HepG2 (cell line): ENCODE data around the gene C18orf63. TPM values are rescaled to one million over a fixed set of nuclear protein-coding genes. Genes with fewer than 3 reads are reported as not detected.

Experiments
- FOXA1 ChIP-seq, 2 experiments: fragments of 450-650 bp in 1 of 2; sonication (generic) in 1 of 2; formaldehyde crosslinking in 1 of 2; IDR thresholded peaks; 2 replicates each; pipeline versions ENCODE4 v1.4.0 to v1.6.1; 2016 to 2020; ENCODE audit warnings: missing genetic modification reagents in 1 of 2
- HMGA1 ChIP-seq: sonication (generic); formaldehyde crosslinking; conservative IDR thresholded peaks from 2 replicates; pipeline ENCODE4 v1.4.0; 2020; ENCODE audit warnings: missing genetic modification reagents
- IRF2 ChIP-seq: IDR thresholded peaks from 2 replicates; pipeline ENCODE4 v1.6.1; 2018; ENCODE audit warnings: missing genetic modification reagents, missing compliant biosample characterization
- KLF15 ChIP-seq: sonication (generic); formaldehyde crosslinking; IDR thresholded peaks from 2 replicates; pipeline ENCODE4 v1.8.1; 2023; ENCODE audit warnings: borderline replicate concordance, mild to moderate bottlenecking, inconsistent platforms, missing genetic modification reagents, mixed read lengths
- KLF16 ChIP-seq, 2 experiments: sonication (generic) in 1 of 2; formaldehyde crosslinking in 1 of 2; IDR thresholded peaks; 2 replicates each; pipeline versions ENCODE4 v1.6.1 to v1.8.0; 2016 to 2023; ENCODE audit warnings: missing genetic modification reagents in 2 of 2, missing compliant biosample characterization in 1 of 2
- PHF5A ChIP-seq: IDR thresholded peaks from one replicate; pipeline ENCODE4 v1.6.1; 2018; ENCODE audit warnings: low read depth, missing genetic modification reagents; ENCODE audit not compliant: unreplicated experiment
- RFX3 ChIP-seq: IDR thresholded peaks from 2 replicates; pipeline ENCODE4 v1.6.1; 2016; ENCODE audit warnings: missing biosample characterization, missing genetic modification reagents
- SETDB1 ChIP-seq: sonication (generic); formaldehyde crosslinking; IDR thresholded peaks from 2 replicates; pipeline ENCODE4 v1.5.1; 2020; ENCODE audit warnings: missing genetic modification reagents, mild to moderate bottlenecking, borderline replicate concordance
- THAP11 ChIP-seq: IDR thresholded peaks from 2 replicates; pipeline ENCODE4 v1.6.1; 2016; ENCODE audit warnings: missing biosample characterization, missing genetic modification reagents
- TMF1 ChIP-seq: sonication (generic); formaldehyde crosslinking; IDR thresholded peaks from 2 replicates; pipeline ENCODE4 v1.8.1; 2022; ENCODE audit warnings: low read depth, missing genetic modification reagents
- ZMYM4 ChIP-seq: sonication (generic); formaldehyde crosslinking; IDR thresholded peaks from 2 replicates; pipeline ENCODE4 v1.8.1; 2023; ENCODE audit warnings: mild to moderate bottlenecking, missing genetic modification reagents
- ZNF446 ChIP-seq: sonication (generic); formaldehyde crosslinking; IDR thresholded peaks from 2 replicates; pipeline ENCODE4 v1.5.0; 2020; ENCODE audit warnings: mild to moderate bottlenecking, missing genetic modification reagents
- ZNF629 ChIP-seq: sonication (generic); formaldehyde crosslinking; conservative IDR thresholded peaks from 2 replicates; pipeline ENCODE4 v1.5.0; 2020; ENCODE audit warnings: missing genetic modification reagents
- ZNF746 ChIP-seq: sonication (generic); formaldehyde crosslinking; IDR thresholded peaks from 2 replicates; pipeline ENCODE4 v1.8.0; 2022; ENCODE audit warnings: mild to moderate bottlenecking, missing genetic modification reagents
- polyA plus RNA-seq, 8 experiments: library from polyadenylated mRNA; depleted of rRNA in 3 of 8; stranded (reverse) in 7 of 8; unstranded in 1 of 8; fragments of >200 nt; fragmentation: Illumina TruSeq in 4 of 8; extraction: Trizol in 4 of 8; gene quantifications; 2 replicates each; pipeline versions ENCODE4 v1.2.1 to v1.2.3, GENCODE V29; 2011 to 2016; ENCODE audit warnings: low read depth in 4 of 8, missing spikeins in 1 of 8, mixed read lengths in 1 of 8; ENCODE audit not compliant: insufficient read depth in 1 of 8
- total RNA-seq, 5 experiments: library from RNA; depleted of rRNA; stranded (reverse); fragments of >200 nt; fragmentation: Illumina TruSeq; extraction: Trizol; gene quantifications; 2 replicates each; pipeline ENCODE4 v1.2.3, GENCODE V29; 2016; ENCODE audit warnings: low read depth in 1 of 5
- TF ChIP-seq, protein P1 (sequence below), 2 experiments: sonication (generic) in 1 of 2; formaldehyde crosslinking in 1 of 2; IDR thresholded peaks; 2 replicates each; pipeline versions ENCODE4 v1.4.0 to v1.6.1; 2018 to 2020; ENCODE audit warnings: missing genetic modification reagents in 2 of 2, borderline replicate concordance in 1 of 2, low read depth in 1 of 2, mild to moderate bottlenecking in 1 of 2, missing biosample characterization in 1 of 2
- TF ChIP-seq, protein P2 (sequence below): sonication (generic); formaldehyde crosslinking; IDR thresholded peaks from 2 replicates; pipeline ENCODE4 v1.9.0; 2022; ENCODE audit warnings: low read depth, missing genetic modification reagents
- TF ChIP-seq, protein P3 (sequence below): sonication (generic); formaldehyde crosslinking; IDR thresholded peaks from 2 replicates; pipeline ENCODE4 v1.5.0; 2020; ENCODE audit warnings: missing genetic modification reagents
- TF ChIP-seq, protein P4 (sequence below): IDR thresholded peaks from 2 replicates; pipeline ENCODE4 v1.6.1; 2016; ENCODE audit warnings: missing compliant biosample characterization, missing genetic modification reagents, borderline replicate concordance

The C18orf63 gene
- total and polyA plus RNA-seq, 2 of the 13 experiments (the other 11 are each of a cell fraction or from before 2014, with no cell fraction given): 0.01 TPM; not detected in 1

DNA sequence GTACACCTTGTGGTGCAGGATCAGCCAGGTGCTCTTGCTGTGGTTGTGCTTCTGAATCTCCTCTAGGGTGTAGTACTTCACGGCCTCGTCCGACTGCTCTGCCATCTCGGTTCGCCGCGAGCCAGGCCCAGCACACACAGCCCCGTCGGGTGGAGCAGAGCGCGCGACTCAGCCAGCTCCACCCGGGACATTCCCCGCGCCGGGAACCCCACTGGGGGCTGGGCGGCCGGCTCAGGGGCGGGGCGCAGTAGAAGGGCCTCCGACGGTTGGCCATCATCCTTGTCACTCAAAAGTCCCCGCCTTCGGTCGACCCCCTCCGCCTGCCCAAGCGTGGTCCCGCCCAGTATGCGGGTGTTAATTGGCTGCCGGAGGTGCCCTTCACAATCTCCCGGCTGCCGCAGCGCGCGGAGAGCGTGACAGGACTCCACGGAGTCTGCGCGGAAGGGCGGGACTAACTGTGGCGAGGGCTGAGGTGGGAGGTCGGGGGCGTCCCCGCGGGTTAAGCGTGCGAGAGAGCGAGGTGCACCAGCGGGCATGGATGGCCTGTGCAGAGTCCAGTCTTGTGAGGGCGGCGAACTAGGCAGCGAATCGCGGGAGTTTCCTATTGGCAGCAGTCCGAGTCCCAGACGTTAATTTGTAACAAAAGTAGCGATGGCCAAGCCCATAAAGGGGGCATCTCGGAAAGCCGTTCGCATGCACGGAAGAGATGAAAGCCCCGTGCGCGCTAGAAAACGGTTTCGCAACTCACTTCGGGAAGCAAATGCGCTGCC, 23.7 kb upstream of the C18orf63 start, which contains the start of gene CYB5A (continued):
- TF ChIP-seq, protein P1, sequence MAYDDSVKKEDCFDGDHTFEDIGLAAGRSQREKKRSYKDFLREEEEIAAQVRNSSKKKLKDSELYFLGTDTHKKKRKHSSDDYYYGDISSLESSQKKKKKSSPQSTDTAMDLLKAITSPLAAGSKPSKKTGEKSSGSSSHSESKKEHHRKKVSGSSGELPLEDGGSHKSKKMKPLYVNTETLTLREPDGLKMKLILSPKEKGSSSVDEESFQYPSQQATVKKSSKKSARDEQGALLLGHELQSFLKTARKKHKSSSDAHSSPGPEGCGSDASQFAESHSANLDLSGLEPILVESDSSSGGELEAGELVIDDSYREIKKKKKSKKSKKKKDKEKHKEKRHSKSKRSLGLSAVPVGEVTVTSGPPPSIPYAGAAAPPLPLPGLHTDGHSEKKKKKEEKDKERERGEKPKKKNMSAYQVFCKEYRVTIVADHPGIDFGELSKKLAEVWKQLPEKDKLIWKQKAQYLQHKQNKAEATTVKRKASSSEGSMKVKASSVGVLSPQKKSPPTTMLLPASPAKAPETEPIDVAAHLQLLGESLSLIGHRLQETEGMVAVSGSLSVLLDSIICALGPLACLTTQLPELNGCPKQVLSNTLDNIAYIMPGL (CRISPR knock-in tag; IDR thresholded peaks at IDR 0.05; ENCODE audit: borderline replicate concordance in 1 of 2, low read depth in 1 of 2): no peak; a peak in 1 of 4 replicates
- TF ChIP-seq, protein P2, sequence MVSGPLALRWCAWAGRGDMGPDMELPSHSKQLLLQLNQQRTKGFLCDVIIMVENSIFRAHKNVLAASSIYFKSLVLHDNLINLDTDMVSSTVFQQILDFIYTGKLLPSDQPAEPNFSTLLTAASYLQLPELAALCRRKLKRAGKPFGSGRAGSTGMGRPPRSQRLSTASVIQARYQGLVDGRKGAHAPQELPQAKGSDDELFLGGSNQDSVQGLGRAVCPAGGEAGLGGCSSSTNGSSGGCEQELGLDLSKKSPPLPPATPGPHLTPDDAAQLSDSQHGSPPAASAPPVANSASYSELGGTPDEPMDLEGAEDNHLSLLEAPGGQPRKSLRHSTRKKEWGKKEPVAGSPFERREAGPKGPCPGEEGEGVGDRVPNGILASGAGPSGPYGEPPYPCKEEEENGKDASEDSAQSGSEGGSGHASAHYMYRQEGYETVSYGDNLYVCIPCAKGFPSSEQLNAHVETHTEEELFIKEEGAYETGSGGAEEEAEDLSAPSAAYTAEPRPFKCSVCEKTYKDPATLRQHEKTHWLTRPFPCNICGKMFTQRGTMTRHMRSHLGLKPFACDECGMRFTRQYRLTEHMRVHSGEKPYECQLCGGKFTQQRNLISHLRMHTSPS (CRISPR knock-in tag): peak; percentile 76
- no peak; the same call in 1 of the 2 replicates for TF ChIP-seq ZNF629
- TF ChIP-seq ZNF746: peak; percentile 90
- TF ChIP-seq KLF15: 0 out of 2 replicates have a peak, but pooled peaks have one; percentile 19
- no peak for TF ChIP-seq RFX3
- TF ChIP-seq KLF16 (CRISPR knock-in tag; IDR thresholded peaks at IDR 0.05): peak in 1 of 2 experiments; percentile 38; a peak in 1 of 4 replicates
- TF ChIP-seq SETDB1 (CRISPR knock-in tag): no peak
- TF ChIP-seq, protein P3, sequence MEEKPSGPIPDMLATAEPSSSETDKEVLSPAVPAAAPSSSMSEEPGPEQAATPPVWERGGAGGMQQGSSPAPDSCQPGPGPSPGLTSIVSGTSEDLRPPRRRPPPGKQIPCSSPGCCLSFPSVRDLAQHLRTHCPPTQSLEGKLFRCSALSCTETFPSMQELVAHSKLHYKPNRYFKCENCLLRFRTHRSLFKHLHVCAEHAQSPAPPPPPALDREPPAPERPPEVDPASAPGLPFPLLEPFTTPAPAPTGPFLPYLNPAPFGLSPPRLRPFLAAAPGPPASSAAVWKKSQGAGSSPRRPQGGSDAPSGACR (CRISPR knock-in tag): peak; percentile 89; the same call in 1 of the 2 replicates
- peak; percentile 85 for TF ChIP-seq ZNF446
- TF ChIP-seq IRF2 (CRISPR knock-in tag): no peak; the same call in 1 of the 2 replicates
- no peak for TF ChIP-seq HMGA1 (CRISPR knock-in tag)
- TF ChIP-seq FOXA1 (IDR thresholded peaks at IDR 0.05): no peak
- TF ChIP-seq FOXA1 (CRISPR knock-in tag; IDR thresholded peaks at IDR 0.05): no peak; the same call in 1 of the 2 replicates
- TF ChIP-seq ZMYM4 (CRISPR knock-in tag): peak; percentile 98
- TF ChIP-seq THAP11 (CRISPR knock-in tag): peak; percentile 83
- TF ChIP-seq, protein P4, sequence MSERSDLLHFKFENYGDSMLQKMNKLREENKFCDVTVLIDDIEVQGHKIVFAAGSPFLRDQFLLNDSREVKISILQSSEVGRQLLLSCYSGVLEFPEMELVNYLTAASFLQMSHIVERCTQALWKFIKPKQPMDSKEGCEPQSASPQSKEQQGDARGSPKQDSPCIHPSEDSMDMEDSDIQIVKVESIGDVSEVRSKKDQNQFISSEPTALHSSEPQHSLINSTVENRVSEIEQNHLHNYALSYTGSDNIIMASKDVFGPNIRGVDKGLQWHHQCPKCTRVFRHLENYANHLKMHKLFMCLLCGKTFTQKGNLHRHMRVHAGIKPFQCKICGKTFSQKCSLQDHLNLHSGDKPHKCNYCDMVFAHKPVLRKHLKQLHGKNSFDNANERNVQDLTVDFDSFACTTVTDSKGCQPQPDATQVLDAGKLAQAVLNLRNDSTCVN: peak; percentile 38; the same call in 1 of the 2 replicates
- no peak for TF ChIP-seq TMF1 (CRISPR knock-in tag)
- no peak for TF ChIP-seq PHF5A (CRISPR knock-in tag)
